PFSK-1 (cell line): ENCODE data around the gene ENSA.

ENCODE experiments used
- SIN3A ChIP-seq: IDR thresholded peaks from 2 replicates; pipeline ENCODE4 v1.6.1; 2012; ENCODE audit warnings: mild to moderate bottlenecking, low read length, moderate library complexity, borderline replicate concordance; ENCODE audit not compliant: insufficient read depth
- TAF1 ChIP-seq: IDR thresholded peaks from 2 replicates; pipeline ENCODE4 v1.6.1; 2012; ENCODE audit warnings: low read length, control low read depth, borderline replicate concordance; ENCODE audit not compliant: insufficient read depth

GRCh38 chr1:150661156-150661555, 31.7 kb upstream of the ENSA start:
- TF ChIP-seq SIN3A (no peak), TAF1 (no peak)
